ENCODE measurements around the gene XPNPEP2.

DNA sequence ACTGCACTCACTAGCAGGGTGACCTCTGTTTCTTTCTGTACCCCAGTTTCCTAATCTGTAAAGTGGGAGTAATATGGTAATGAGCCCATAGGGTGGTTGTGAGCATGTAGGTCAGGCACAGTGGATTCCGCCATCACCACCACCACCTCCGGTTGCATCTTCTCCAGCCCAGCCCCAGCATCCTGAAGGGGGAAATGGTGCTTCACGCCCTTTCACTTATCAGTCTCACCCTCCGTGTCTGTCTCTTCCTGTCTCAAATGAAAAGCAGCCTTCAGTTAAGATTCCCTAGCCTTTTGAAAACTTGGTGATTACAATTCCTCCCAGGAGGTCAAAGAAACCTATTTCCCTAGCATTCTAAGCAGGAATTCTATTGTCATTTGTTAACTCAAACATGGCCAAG lies 16.9 kb upstream of the XPNPEP2 start:
- TF ChIP-seq, protein P1, sequence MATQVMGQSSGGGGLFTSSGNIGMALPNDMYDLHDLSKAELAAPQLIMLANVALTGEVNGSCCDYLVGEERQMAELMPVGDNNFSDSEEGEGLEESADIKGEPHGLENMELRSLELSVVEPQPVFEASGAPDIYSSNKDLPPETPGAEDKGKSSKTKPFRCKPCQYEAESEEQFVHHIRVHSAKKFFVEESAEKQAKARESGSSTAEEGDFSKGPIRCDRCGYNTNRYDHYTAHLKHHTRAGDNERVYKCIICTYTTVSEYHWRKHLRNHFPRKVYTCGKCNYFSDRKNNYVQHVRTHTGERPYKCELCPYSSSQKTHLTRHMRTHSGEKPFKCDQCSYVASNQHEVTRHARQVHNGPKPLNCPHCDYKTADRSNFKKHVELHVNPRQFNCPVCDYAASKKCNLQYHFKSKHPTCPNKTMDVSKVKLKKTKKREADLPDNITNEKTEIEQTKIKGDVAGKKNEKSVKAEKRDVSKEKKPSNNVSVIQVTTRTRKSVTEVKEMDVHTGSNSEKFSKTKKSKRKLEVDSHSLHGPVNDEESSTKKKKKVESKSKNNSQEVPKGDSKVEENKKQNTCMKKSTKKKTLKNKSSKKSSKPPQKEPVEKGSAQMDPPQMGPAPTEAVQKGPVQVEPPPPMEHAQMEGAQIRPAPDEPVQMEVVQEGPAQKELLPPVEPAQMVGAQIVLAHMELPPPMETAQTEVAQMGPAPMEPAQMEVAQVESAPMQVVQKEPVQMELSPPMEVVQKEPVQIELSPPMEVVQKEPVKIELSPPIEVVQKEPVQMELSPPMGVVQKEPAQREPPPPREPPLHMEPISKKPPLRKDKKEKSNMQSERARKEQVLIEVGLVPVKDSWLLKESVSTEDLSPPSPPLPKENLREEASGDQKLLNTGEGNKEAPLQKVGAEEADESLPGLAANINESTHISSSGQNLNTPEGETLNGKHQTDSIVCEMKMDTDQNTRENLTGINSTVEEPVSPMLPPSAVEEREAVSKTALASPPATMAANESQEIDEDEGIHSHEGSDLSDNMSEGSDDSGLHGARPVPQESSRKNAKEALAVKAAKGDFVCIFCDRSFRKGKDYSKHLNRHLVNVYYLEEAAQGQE (IDR thresholded peaks at IDR 0.05; ENCODE audit: low read depth, low read length), result no peak
- TF ChIP-seq, protein P2, sequence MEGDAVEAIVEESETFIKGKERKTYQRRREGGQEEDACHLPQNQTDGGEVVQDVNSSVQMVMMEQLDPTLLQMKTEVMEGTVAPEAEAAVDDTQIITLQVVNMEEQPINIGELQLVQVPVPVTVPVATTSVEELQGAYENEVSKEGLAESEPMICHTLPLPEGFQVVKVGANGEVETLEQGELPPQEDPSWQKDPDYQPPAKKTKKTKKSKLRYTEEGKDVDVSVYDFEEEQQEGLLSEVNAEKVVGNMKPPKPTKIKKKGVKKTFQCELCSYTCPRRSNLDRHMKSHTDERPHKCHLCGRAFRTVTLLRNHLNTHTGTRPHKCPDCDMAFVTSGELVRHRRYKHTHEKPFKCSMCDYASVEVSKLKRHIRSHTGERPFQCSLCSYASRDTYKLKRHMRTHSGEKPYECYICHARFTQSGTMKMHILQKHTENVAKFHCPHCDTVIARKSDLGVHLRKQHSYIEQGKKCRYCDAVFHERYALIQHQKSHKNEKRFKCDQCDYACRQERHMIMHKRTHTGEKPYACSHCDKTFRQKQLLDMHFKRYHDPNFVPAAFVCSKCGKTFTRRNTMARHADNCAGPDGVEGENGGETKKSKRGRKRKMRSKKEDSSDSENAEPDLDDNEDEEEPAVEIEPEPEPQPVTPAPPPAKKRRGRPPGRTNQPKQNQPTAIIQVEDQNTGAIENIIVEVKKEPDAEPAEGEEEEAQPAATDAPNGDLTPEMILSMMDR (IDR thresholded peaks at IDR 0.05), result no peak
- no peak for TF ChIP-seq FOXM1 (IDR thresholded peaks at IDR 0.05; ENCODE audit: low read depth)
- TF ChIP-seq RCOR1 (IDR thresholded peaks at IDR 0.05; ENCODE audit: low read length), result no peak

All from SK-N-SH (cell line).